PC-3 (cell line): Measurements from ENCODE around the gene NLGN1. TPM values are rescaled to one million over a fixed set of nuclear protein-coding genes. Genes with fewer than 3 reads are reported as not detected.

ENCODE experiments used
- ATAC-seq: fragments of 200-7000 bp; cut with Tn5 transposase; 2 replicates; pipeline ENCODE4 v1.9.1; 2020; ENCODE audit warnings: mild to moderate bottlenecking, moderate library complexity
- BruUV-seq: library from RNA; stranded (reverse); fragments of 400-500 nt; replicated peaks from 2 replicates; lab custom pipeline; 2021; lab: Mats Ljungman, UMichigan
- CTCF ChIA-PET: fragments of 300-600 bp; sonication (Branson Sonifier 250); formaldehyde crosslinking; loops from one replicate; lab custom pipeline; 2022; ENCODE audit warnings: antibody characterized with exemption; lab: Charles Lee
- POLR2A ChIA-PET: fragments of 300-600 bp; sonication (Branson Sonifier 250); formaldehyde crosslinking; loops from one replicate; lab custom pipeline; 2022; ENCODE audit warnings: antibody characterized with exemption; ENCODE audit not compliant: unreplicated experiment; lab: Charles Lee
- DNase-seq: peaks from one replicate; pipeline ENCODE4 v3.0.0-alpha.2; 2015
- H2AFZ ChIP-seq: fragments of 300-600 bp; sonication (generic); 2 replicates; pipeline ENCODE4 v1.6.0; 2016; ENCODE audit warnings: antibody characterized with exemption, low read length
- H3F3A ChIP-seq: fragments of 300-600 bp; sonication (generic); one replicate; pipeline ENCODE4 v1.6.0; 2017; ENCODE audit warnings: antibody characterized with exemption, low read length, control low read depth, mild to moderate bottlenecking; ENCODE audit not compliant: unreplicated experiment
- H3K27ac ChIP-seq: fragments of 300-600 bp; sonication (generic); 2 replicates; pipeline ENCODE4 v1.5.1; 2016; ENCODE audit warnings: mild to moderate bottlenecking, low read length
- H3K27me3 ChIP-seq: fragments of 300-600 bp; sonication (generic); 2 replicates; pipeline ENCODE4 v1.6.1; 2016; ENCODE audit warnings: low read length, mixed read lengths
- H3K36me3 ChIP-seq: fragments of 300-600 bp; sonication (generic); 2 replicates; pipeline ENCODE4 v1.6.1; 2016; ENCODE audit warnings: low read depth, mixed run types, low read length, mixed read lengths
- H3K4me1 ChIP-seq: fragments of 300-600 bp; sonication (generic); 2 replicates; pipeline ENCODE4 v1.5.1; 2016; ENCODE audit warnings: low read length; ENCODE audit not compliant: insufficient read depth
- H3K4me2 ChIP-seq: fragments of 300-600 bp; sonication (generic); 2 replicates; pipeline ENCODE4 v1.6.0; 2016; ENCODE audit warnings: low read length
- H3K4me3 ChIP-seq: fragments of 300-600 bp; sonication (generic); 2 replicates; pipeline ENCODE4 v1.5.1; 2016; ENCODE audit warnings: mild to moderate bottlenecking, low read length, mixed read lengths
- H3K79me2 ChIP-seq: fragments of 300-600 bp; sonication (generic); 2 replicates; pipeline ENCODE4 v1.6.1; 2017; ENCODE audit warnings: low read length, mixed read lengths
- H3K9ac ChIP-seq: fragments of 300-600 bp; sonication (generic); 2 replicates; pipeline ENCODE4 v1.6.0; 2016; ENCODE audit warnings: mild to moderate bottlenecking, low read length
- H3K9me2 ChIP-seq: fragments of 300-600 bp; sonication (generic); replicated peaks from 2 replicates; pipeline ENCODE4 v1.6.1; 2016; ENCODE audit warnings: mixed run types, low read length, mixed read lengths
- H3K9me3 ChIP-seq: fragments of 300-600 bp; sonication (generic); 2 replicates; pipeline ENCODE4 v1.6.1; 2016; ENCODE audit warnings: low read length, mixed read lengths
- H4K20me1 ChIP-seq: fragments of 300-600 bp; sonication (generic); 2 replicates; pipeline ENCODE4 v1.6.1; 2016; ENCODE audit warnings: low read length, mixed read lengths
- EZH2 ChIP-seq: fragments of 300-600 bp; sonication (generic); IDR thresholded peaks from one replicate; pipeline ENCODE4 v1.6.1; 2017; ENCODE audit warnings: antibody characterized with exemption, mild to moderate bottlenecking, low read length; ENCODE audit not compliant: unreplicated experiment
- EZH2phosphoT487 ChIP-seq: fragments of 300-600 bp; sonication (generic); IDR thresholded peaks from 2 replicates; pipeline ENCODE4 v1.6.1; 2018; ENCODE audit warnings: mild to moderate bottlenecking, antibody characterized with exemption, low read length, borderline replicate concordance
- intact Hi-C: fragments of 100-400 bp; cut with micrococcal nuclease; formaldehyde crosslinking; loops from 2 replicates; pipeline ENCODE4 v1.9.0; 2023
- total RNA-seq: library from RNA; depleted of rRNA; stranded (reverse); fragments of >200 nt; gene quantifications from 2 replicates; pipeline ENCODE4 v1.2.3, GENCODE V29; 2014
- TF ChIP-seq, protein P1 (sequence below): fragments of 300-600 bp; sonication (generic); conservative IDR thresholded peaks from 2 replicates; pipeline ENCODE4 v1.5.1; 2017; ENCODE audit warnings: antibody characterized with exemption, low read depth, mild to moderate bottlenecking, low read length

NLGN1 gene
- total RNA-seq, 1 experiment from 2014 or later = 0.77 TPM

DNA sequence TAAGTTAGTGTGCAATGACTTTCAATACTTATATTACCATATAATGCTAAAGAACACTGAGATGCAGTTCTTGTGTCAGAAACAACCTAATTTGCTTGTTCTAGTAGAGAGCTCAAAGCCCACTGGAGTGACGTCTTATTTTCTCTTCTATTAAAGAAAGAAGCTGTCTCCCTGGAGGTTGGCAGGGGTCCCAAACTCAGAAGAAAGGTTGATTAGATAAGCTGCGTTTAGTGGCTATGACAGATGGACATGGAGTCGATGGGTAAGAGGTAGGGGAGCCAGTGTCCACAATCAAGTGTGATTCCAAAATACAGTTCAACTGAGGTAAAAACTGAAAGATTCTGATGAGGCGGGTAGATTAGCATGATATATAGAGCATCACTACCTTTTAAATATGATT is 363.6 kb downstream of the NLGN1 start:
- TF ChIP-seq, protein P1, sequence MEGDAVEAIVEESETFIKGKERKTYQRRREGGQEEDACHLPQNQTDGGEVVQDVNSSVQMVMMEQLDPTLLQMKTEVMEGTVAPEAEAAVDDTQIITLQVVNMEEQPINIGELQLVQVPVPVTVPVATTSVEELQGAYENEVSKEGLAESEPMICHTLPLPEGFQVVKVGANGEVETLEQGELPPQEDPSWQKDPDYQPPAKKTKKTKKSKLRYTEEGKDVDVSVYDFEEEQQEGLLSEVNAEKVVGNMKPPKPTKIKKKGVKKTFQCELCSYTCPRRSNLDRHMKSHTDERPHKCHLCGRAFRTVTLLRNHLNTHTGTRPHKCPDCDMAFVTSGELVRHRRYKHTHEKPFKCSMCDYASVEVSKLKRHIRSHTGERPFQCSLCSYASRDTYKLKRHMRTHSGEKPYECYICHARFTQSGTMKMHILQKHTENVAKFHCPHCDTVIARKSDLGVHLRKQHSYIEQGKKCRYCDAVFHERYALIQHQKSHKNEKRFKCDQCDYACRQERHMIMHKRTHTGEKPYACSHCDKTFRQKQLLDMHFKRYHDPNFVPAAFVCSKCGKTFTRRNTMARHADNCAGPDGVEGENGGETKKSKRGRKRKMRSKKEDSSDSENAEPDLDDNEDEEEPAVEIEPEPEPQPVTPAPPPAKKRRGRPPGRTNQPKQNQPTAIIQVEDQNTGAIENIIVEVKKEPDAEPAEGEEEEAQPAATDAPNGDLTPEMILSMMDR = no peak
- TF ChIP-seq EZH2phosphoT487 (no peak), EZH2 (no peak)
- Histone ChIP-seq H3K79me2 (no peaks in the 10 kb centered on the region), H3K9me3 (no peaks in the 10 kb centered on the region), H3K9me2 (no peaks in the 10 kb centered on the region), H3K27ac (no peak overlapping the region), H3K4me3 (no peak overlapping the region), H3K27me3 (no peaks in the 10 kb centered on the region), H3K9ac (no peak overlapping the region), H3K36me3 (no peaks in the 10 kb centered on the region), H3F3A (no peaks in the 10 kb centered on the region), H3K4me1 (no peaks in the 10 kb centered on the region), H4K20me1 (no peaks in the 10 kb centered on the region), H3K4me2 (no peak overlapping the region), H2AFZ (no peak overlapping the region)
- no peak for DNase-seq
- intact Hi-C loops = no loop called here
- no peak for ATAC-seq
- no TSS peak for BruUV-seq
- POLR2A ChIA-PET = no interaction called here
- CTCF ChIA-PET = no interaction called here

DNA sequence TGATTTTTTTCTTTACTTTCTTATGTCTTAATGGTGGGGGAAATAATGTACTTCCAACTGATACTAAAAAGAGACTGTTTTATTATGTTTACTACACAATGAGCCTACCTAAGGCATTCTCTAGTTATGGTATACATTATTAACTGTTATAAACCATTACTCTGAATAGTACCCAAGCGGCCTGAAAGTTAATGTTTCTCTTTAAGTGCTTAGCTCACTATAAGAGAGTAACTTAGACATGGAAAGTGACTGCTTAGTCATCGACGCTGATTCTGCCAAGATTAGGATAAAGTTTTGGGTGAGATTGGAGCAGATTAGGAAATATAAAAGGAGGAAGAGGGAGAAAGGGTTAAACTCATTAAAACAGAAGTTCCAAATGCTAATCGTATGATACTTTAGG is 365.0 kb downstream of the NLGN1 start:
- H4K20me1 ChIP-seq = no peaks in the 10 kb centered on the region
- H3K27me3 ChIP-seq = no peaks in the 10 kb centered on the region
- no peak overlapping the region for H3K4me2 ChIP-seq
- POLR2A ChIA-PET = no interaction called here
- CTCF ChIA-PET = no interaction called here
- H3K9me2 ChIP-seq = no peaks in the 10 kb centered on the region
- H3K4me1 ChIP-seq = no peaks in the 10 kb centered on the region
- H3K9ac ChIP-seq = no peak overlapping the region
- no peaks in the 10 kb centered on the region for H3K36me3 ChIP-seq
- H3K27ac ChIP-seq = no peak overlapping the region
- H3F3A ChIP-seq = no peaks in the 10 kb centered on the region
- no peak for ATAC-seq
- no peaks in the 10 kb centered on the region for H3K9me3 ChIP-seq
- H3K79me2 ChIP-seq = no peaks in the 10 kb centered on the region
- intact Hi-C loops = no loop called here
- no TSS peak for BruUV-seq
- no peak for TF ChIP-seq EZH2phosphoT487
- DNase-seq = no peak
- H2AFZ ChIP-seq = no peak overlapping the region
- no peak overlapping the region for H3K4me3 ChIP-seq

GRCh38 chr3:173770011-173770410 is 372.5 kb downstream of the NLGN1 start:
- no peak for ATAC-seq
- POLR2A ChIA-PET = no interaction called here
- TF ChIP-seq EZH2 (no peak), EZH2phosphoT487 (no peak)
- TF ChIP-seq, protein P1 = no peak

More at GRCh38 chr3:173770011-173770410, 372.5 kb downstream of the NLGN1 start:
- no peak overlapping the region for H2AFZ ChIP-seq
- no peaks in the 10 kb centered on the region for H3K9me2 ChIP-seq
- no peak overlapping the region for H3K27ac ChIP-seq
- no peaks in the 10 kb centered on the region for H3K79me2 ChIP-seq
- H3K27me3 ChIP-seq = no peaks in the 10 kb centered on the region
- H3K9ac ChIP-seq = no peak overlapping the region
- H4K20me1 ChIP-seq = no peaks in the 10 kb centered on the region
- H3K9me3 ChIP-seq = no peaks in the 10 kb centered on the region
- no peak for DNase-seq
- CTCF ChIA-PET = no interaction called here
- H3K4me2 ChIP-seq = no peak overlapping the region
- no peaks in the 10 kb centered on the region for H3K36me3 ChIP-seq
- no TSS peak for BruUV-seq
- no peaks in the 10 kb centered on the region for H3F3A ChIP-seq
- intact Hi-C loops = no loop called here
- H3K4me3 ChIP-seq = no peak overlapping the region
- H3K4me1 ChIP-seq = no peaks in the 10 kb centered on the region
